BJ (cell line): ENCODE data around the gene LYRM4. TPM values are rescaled to one million over a fixed set of nuclear protein-coding genes. Genes with fewer than 3 reads are reported as not detected.

Source experiments
- CTCF ChIA-PET: fragments of 350-600 bp; formaldehyde crosslinking; extraction: SDS; loops from one replicate; lab custom pipeline; 2021; ENCODE audit warnings: antibody characterized with exemption, inconsistent platforms; lab: Yijun Ruan, JAX
- POLR2A ChIA-PET: fragments of 300-600 bp; sonication (Branson Sonifier 250); formaldehyde crosslinking; extraction: SDS; loops from one replicate; lab custom pipeline; 2021; ENCODE audit warnings: antibody characterized with exemption; lab: Charles Lee
- DNase-seq: peaks from one replicate; pipeline ENCODE4 v3.0.0-alpha.2; 2011; ENCODE audit warnings: low read depth
- H3K27me3 ChIP-seq: 2 replicates; pipeline ENCODE4 v1.6.0; 2011; ENCODE audit warnings: low read length; ENCODE audit not compliant: control insufficient read depth, insufficient read depth
- H3K36me3 ChIP-seq: 2 replicates; pipeline ENCODE4 v1.5.1; 2011; ENCODE audit warnings: low read length; ENCODE audit not compliant: control insufficient read depth, insufficient read depth
- H3K4me3 ChIP-seq: 2 replicates; pipeline ENCODE4 v1.5.1; 2011; ENCODE audit warnings: low read depth, mild to moderate bottlenecking, control low read depth, low read length
- CTCF ChIP-seq: IDR thresholded peaks from 2 replicates; pipeline ENCODE4 v1.5.1; 2011; ENCODE audit warnings: low read depth, mild to moderate bottlenecking, control low read depth, inconsistent platforms, low read length, moderate library complexity; ENCODE audit not compliant: insufficient read depth
- polyA plus RNA-seq: library from polyadenylated mRNA; depleted of rRNA; stranded (reverse); fragments of >200 nt; gene quantifications from 2 replicates; pipeline ENCODE4 v1.2.3, GENCODE V29; 2011

Gene LYRM4
- polyA plus RNA-seq, 1 experiment = 29.0 TPM

DNA sequence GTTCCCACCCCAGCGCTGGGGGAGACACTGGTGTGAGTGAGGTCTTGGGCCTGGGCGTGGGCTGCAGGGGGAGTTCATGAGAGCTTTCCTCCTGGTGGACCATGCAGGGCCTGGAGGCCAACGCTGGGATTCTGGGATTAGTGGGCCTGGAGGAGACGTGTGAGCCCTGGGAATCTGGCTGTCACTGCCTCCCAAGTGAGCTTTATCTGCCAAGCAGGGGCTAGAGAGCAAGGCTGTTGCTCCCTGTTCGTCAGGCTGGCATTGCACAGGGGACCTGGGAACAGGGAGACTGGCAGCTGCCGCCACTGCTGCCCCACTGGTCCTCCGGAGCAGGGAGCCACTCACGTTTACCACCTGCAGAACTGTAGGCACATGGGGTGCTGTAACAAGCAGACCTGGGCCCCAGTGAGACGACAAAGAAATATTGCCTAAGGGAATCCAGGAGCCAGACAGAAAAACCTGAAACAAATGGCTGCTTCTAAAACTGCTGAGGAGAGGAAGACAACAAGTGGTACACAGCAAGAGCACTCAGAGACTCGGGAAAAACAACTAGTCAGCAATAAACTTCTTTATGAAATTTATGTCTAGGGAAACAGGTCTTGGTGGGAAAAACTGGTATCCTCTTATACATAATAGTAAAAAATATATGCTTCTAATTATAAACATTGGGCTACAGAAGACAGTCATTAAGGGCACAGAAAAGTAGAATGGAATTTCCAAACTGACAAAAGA is 130.4 kb downstream of the LYRM4 start:
- Histone ChIP-seq H3K4me3 (no peak overlapping the region), H3K27me3 (no peaks in the 10 kb centered on the region), H3K36me3 (no peaks in the 10 kb centered on the region)
- TF ChIP-seq CTCF = no peak
- ChIA-PET CTCF (interaction anchor here (3.1 kb wide), 1 partner anchor 13 kb away, joined by 9 read pairs; no protein-coding TSS in a partner anchor), POLR2A (no interaction called here)
- DNase-seq = no peak

DNA sequence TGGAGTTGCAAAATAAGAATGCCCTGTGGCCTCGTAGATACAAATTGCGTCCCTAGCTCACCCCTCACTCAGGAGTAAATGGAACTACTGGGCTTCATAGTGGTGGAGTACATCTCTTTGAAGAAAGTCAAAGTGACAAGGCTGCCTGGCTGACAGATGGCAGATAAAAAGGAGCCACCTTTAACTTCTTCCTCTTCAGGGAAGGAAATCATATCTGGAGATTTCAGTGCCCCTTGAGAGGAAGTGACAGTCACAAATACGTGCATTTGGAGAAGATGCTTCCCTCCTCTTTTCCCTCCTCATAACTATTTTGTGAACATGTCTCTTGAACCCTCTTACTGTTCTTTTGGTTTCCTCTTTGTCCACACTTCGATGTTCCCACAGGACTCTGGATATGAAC is 132.4 kb downstream of the LYRM4 start:
- no peak for TF ChIP-seq CTCF
- POLR2A ChIA-PET = no interaction called here
- DNase-seq = no peak

DNA sequence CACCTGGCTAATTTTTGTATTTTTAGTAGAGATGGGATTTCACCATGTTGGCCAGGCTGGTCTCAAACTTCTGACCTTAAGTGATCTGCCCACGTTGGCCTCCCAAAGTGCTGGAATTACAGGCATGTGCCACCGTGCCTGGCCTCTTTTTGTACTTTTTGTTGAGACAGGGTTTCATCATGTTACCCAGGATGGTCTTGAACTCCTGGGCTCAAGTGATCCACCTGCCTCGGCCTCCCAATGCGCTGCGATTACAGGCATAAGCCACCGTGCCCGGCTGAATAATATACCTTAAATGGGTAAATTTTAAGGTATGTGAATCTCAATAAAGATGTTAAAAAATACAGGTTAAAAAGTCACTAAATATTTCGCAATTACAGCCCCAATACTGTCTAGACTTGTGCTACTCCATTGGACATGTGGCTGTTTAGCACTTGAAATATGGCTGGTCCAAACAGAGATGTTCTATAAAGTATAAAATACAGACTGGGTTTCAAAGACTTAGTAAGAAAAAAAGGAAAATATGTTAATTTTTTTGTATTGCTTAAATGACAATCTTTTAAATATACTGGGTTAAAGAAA is 133.6 kb downstream of the LYRM4 start:
- CTCF ChIA-PET = interaction anchor here (0.7 kb wide), 1 partner anchor 45 kb away, joined by 3 read pairs; no protein-coding TSS in a partner anchor
- TF ChIP-seq CTCF = no peak
- H3K36me3 ChIP-seq = no peaks in the 10 kb centered on the region
- DNase-seq = no peak
- no peak overlapping the region for H3K4me3 ChIP-seq
- POLR2A ChIA-PET = no interaction called here
- no peaks in the 10 kb centered on the region for H3K27me3 ChIP-seq

More for the DNA sequence above, 132.4 kb downstream of the LYRM4 start:
- CTCF ChIA-PET = interaction anchor here (1.3 kb wide), 1 partner anchor 13 kb away, joined by 3 read pairs; no protein-coding TSS in a partner anchor
- Histone ChIP-seq H3K36me3 (no peaks in the 10 kb centered on the region), H3K27me3 (no peaks in the 10 kb centered on the region), H3K4me3 (no peak overlapping the region)

- ChIA-PET CTCF (interaction anchor here (1.3 kb wide), 1 partner anchor 253 kb away, joined by 4 read pairs; no protein-coding TSS in a partner anchor), POLR2A (no interaction called here)
- no peaks in the 10 kb centered on the region for H3K27me3 ChIP-seq
- H3K36me3 ChIP-seq = no peaks in the 10 kb centered on the region
- H3K4me3 ChIP-seq = no peak overlapping the region
- no peak for TF ChIP-seq CTCF
- DNase-seq = no peak
Observed at GRCh38 chr6:5126214-5126613, 134.5 kb downstream of the LYRM4 start.
